MCF 10A (cell line): ENCODE measurements around the gene PTBP1. TPM values are rescaled to one million over a fixed set of nuclear protein-coding genes. Genes with fewer than 3 reads are reported as not detected.

ENCODE experiments used
- BruUV-seq: library from RNA; stranded (reverse); fragments of 400-500 nt; replicated peaks from 2 replicates; lab custom pipeline; 2021; lab: Mats Ljungman, UMichigan
- CTCF ChIA-PET: fragments of 300-600 bp; sonication (Branson Sonifier 250); formaldehyde crosslinking; extraction: SDS; loops from one replicate; lab custom pipeline; 2021; ENCODE audit warnings: antibody characterized with exemption, inconsistent platforms; lab: Yijun Ruan, JAX
- POLR2A ChIA-PET: fragments of 300-600, 350-650 bp; sonication (Branson Sonifier 250); formaldehyde crosslinking; extraction: SDS; loops from one replicate; lab custom pipeline; 2020; ENCODE audit warnings: antibody characterized with exemption, inconsistent platforms; lab: Yijun Ruan, JAX
- DNase-seq: peaks from one replicate; pipeline ENCODE4 v3.0.0-alpha.2; 2018; ENCODE audit not compliant: unreplicated experiment
- H3K27ac Mint-ChIP-seq: one replicate; pipeline ENCODE4 v1.8.0; 2022; ENCODE audit warnings: mild to moderate bottlenecking, low read depth, mixed read lengths; ENCODE audit not compliant: unreplicated experiment
- H3K27me3 Mint-ChIP-seq: one replicate; pipeline ENCODE4 v1.8.0; 2022; ENCODE audit warnings: mixed read lengths; ENCODE audit not compliant: insufficient read depth, unreplicated experiment
- H3K36me3 Mint-ChIP-seq: one replicate; pipeline ENCODE4 v1.8.0; 2022; ENCODE audit warnings: mild to moderate bottlenecking, moderate library complexity, mixed read lengths; ENCODE audit not compliant: insufficient read depth, unreplicated experiment
- H3K4me1 Mint-ChIP-seq: one replicate; pipeline ENCODE4 v1.8.0; 2022; ENCODE audit warnings: mixed read lengths; ENCODE audit not compliant: insufficient read depth, unreplicated experiment
- H3K4me3 Mint-ChIP-seq: one replicate; pipeline ENCODE4 v1.8.0; 2022; ENCODE audit warnings: mild to moderate bottlenecking, moderate library complexity, mixed read lengths; ENCODE audit not compliant: unreplicated experiment
- H3K9me3 Mint-ChIP-seq: one replicate; pipeline ENCODE4 v1.8.0; 2022; ENCODE audit warnings: mixed read lengths; ENCODE audit not compliant: unreplicated experiment
- intact Hi-C: fragments of 100-400 bp; cut with micrococcal nuclease; formaldehyde crosslinking; loops from 2 replicates; pipeline ENCODE4 v1.14.1; 2022
- total RNA-seq: library from RNA; stranded (reverse); gene quantifications from 2 replicates; pipeline ENCODE4 v1.2.3, GENCODE V29; 2022
- TF ChIP-seq, protein P1 (sequence below): fragments of 200-600 bp; IDR thresholded peaks from one replicate; pipeline ENCODE4 v1.8.0; 2022; ENCODE audit warnings: antibody characterized with exemption, mild to moderate bottlenecking; ENCODE audit not compliant: unreplicated experiment

PTBP1 gene
- total RNA-seq, 1 experiment from 2014 or later: 431 TPM

DNA sequence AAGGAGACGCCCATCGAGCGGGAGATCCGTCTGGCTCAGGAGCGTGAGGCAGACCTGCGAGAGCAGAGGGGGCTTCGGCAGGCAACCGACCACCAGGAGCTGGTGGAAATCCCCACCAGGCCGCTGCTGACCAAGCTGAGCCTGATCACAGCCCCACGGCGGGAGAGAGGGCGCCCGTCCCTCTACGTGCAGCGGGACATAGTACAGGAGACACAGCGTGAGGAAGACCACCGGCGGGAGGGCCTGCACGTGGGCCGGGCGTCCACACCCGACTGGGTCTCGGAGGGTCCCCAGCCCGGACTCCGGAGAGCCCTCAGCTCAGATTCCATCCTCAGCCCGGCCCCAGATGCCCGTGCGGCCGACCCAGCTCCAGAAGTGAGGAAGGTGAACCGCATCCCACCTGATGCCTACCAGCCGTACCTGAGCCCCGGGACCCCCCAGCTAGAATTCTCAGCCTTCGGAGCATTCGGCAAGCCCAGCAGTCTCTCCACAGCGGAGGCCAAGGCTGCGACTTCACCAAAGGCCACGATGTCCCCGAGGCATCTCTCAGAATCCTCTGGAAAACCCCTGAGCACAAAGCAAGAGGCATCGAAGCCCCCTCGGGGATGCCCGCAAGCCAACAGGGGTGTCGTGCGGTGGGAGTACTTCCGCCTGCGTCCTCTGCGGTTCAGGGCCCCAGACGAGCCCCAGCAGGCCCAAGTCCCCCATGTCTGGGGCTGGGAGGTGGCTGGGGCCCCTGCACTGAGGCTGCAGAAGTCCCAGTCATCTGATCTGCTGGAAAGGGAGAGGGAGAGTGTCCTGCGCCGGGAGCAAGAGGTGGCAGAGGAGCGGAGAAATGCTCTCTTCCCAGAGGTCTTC, 39.2 kb upstream of the PTBP1 start:
- ChIA-PET POLR2A (interaction anchor here (0.7 kb wide), 1 partner anchor 39 kb away, joined by 3 read pairs; no protein-coding TSS in a partner anchor), CTCF (interaction anchor here (1.5 kb wide), 1 partner anchor 12 kb away, joined by 9 read pairs; no protein-coding TSS in a partner anchor)
- Mint-ChIP-seq H3K9me3 (no peaks in the 10 kb centered on the region), H3K27ac (no peak overlapping the region), H3K4me1 (peaks cover 1% of the 10 kb centered on the region), H3K27me3 (no peaks in the 10 kb centered on the region), H3K36me3 (peaks cover 52% of the 10 kb centered on the region), H3K4me3 (no peak overlapping the region)
- intact Hi-C loops: no loop called here
- no TSS peak for BruUV-seq
- TF ChIP-seq, protein P1, sequence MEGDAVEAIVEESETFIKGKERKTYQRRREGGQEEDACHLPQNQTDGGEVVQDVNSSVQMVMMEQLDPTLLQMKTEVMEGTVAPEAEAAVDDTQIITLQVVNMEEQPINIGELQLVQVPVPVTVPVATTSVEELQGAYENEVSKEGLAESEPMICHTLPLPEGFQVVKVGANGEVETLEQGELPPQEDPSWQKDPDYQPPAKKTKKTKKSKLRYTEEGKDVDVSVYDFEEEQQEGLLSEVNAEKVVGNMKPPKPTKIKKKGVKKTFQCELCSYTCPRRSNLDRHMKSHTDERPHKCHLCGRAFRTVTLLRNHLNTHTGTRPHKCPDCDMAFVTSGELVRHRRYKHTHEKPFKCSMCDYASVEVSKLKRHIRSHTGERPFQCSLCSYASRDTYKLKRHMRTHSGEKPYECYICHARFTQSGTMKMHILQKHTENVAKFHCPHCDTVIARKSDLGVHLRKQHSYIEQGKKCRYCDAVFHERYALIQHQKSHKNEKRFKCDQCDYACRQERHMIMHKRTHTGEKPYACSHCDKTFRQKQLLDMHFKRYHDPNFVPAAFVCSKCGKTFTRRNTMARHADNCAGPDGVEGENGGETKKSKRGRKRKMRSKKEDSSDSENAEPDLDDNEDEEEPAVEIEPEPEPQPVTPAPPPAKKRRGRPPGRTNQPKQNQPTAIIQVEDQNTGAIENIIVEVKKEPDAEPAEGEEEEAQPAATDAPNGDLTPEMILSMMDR: no peak
- no peak for DNase-seq

DNA sequence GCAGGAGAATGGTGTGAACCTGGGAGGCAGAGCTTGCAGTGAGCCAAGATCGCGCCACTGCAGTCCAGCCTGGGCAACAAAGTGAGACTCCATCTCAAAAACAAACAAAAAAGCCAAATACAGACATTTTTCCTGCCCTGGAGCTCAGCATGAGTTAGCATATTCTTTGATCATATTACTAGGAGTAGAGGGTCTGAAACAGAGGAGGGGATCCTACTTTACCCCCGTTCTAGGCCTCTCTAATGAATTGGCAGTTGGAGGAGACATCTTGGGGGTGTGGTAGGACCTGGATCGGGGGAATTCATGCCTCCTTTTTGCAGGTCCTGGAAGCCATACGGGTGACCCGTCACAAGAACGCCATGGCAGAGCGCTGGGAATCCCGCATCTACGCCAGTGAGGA, 34.1 kb upstream of the PTBP1 start:
- Mint-ChIP-seq H3K9me3 (no peaks in the 10 kb centered on the region), H3K4me1 (no peaks in the 10 kb centered on the region), H3K27me3 (no peaks in the 10 kb centered on the region), H3K36me3 (peaks cover 46% of the 10 kb centered on the region), H3K27ac (no peak overlapping the region), H3K4me3 (no peak overlapping the region)
- no TSS peak for BruUV-seq
- TF ChIP-seq, protein P1: no peak
- ChIA-PET POLR2A (interaction anchor here (1.0 kb wide), 1 partner anchor 10 kb away, joined by 4 read pairs; no protein-coding TSS in a partner anchor), CTCF (no interaction called here)
- intact Hi-C loops: no loop called here
- DNase-seq: no peak

DNA sequence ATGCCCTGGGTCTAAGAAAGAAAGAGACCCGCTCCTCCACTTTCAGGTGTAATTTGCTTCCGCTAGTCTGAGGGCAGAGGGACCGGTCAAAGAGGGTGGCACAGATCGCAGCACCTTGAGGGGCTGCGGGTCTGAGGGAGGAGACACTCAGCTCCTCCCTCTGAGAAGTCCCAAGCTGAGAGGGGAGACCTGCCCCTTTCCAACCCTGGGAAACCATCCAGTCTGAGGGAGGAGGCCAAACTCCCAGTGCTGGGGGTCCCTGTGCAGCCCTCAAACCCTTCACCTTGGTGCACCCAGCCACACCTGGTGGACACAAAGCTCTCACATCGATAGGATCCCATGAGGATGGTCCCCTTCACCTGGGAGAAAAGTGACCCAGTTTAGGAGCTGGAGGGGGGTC, 33.4 kb upstream of the PTBP1 start:
- TF ChIP-seq, protein P1: no peak
- no peaks in the 10 kb centered on the region for H3K9me3 Mint-ChIP-seq
- CTCF ChIA-PET: interaction anchor here (0.8 kb wide), 1 partner anchor 207 kb away, joined by 5 read pairs; no protein-coding TSS in a partner anchor
- POLR2A ChIA-PET: interaction anchor here (1.1 kb wide), 1 partner anchor 33 kb away, joined by 3 read pairs; the partner anchor contains the start of gene PTBP1
- no peak for DNase-seq
- TSS peak; percentile 64 for BruUV-seq
- peaks cover 39% of the 10 kb centered on the region for H3K36me3 Mint-ChIP-seq
- no peak overlapping the region for H3K27ac Mint-ChIP-seq
- H3K27me3 Mint-ChIP-seq: no peaks in the 10 kb centered on the region
- no peaks in the 10 kb centered on the region for H3K4me1 Mint-ChIP-seq
- intact Hi-C loops: no loop called here
- H3K4me3 Mint-ChIP-seq: no peak overlapping the region

DNA sequence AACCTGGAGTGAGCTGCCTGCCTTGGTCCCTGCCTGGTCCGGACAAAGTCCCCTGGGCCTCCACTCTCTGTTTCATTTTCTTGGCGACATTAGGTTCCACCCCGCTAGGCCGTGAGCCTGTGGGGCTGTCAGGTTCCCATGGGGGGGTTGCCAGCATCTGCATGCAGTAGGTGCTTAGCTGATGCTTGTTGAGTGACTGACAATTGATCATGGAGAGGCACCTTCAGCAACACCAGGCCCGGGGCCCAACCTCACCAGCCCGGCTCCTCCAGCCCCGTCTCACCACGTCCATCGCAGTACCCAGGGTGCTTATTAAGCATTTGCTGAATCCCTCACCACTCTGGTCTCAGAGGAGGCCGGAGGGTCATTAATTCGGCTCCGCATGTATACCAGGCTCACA, 33.0 kb upstream of the PTBP1 start:
- no peak for DNase-seq
- Mint-ChIP-seq H3K36me3 (peaks cover 35% of the 10 kb centered on the region), H3K4me3 (no peak overlapping the region), H3K9me3 (no peaks in the 10 kb centered on the region), H3K4me1 (no peaks in the 10 kb centered on the region), H3K27ac (no peak overlapping the region), H3K27me3 (no peaks in the 10 kb centered on the region)
- TF ChIP-seq, protein P1: no peak
- ChIA-PET POLR2A (interaction anchor here (0.6 to 1.1 kb wide), 2 partner anchors 10 to 33 kb away, joined by 3 to 4 read pairs; partner anchors contain the start of gene PTBP1), CTCF (interaction anchor here (0.8 kb wide), 1 partner anchor 207 kb away, joined by 5 read pairs; no protein-coding TSS in a partner anchor)
- intact Hi-C loops: no loop called here
- no TSS peak for BruUV-seq
